ENCODE measurements around the gene TBX10. TPM values are rescaled to one million over a fixed set of nuclear protein-coding genes. Genes with fewer than 3 reads are reported as not detected.
"Not testable (repeated sequence)": the region's sequence is repeated elsewhere in the genome, so short reads cannot be mapped to it uniquely, and the experiment has no call there.

TBX10 gene
- total RNA-seq: not detected

GRCh38 chr11:67639438-67639859 lies at the start of gene TBX10:
TBX10 (minus strand) TSS chr11:67639763; CDS start chr11:67639472, 291 bp downstream.
- ChIA-PET POLR2A (no interaction called here), CTCF (interaction anchor here (3.6 kb wide), 1 partner anchor 19 kb away, joined by 11 read pairs; no protein-coding TSS in a partner anchor)

- POLR2A ChIA-PET: no interaction called here
- CTCF ChIA-PET: no interaction called here
Observed at GRCh38 chr11:67689178-67689577, 49.6 kb upstream of the TBX10 start.

- ChIA-PET CTCF (interaction anchor here (0.7 kb wide), 1 partner anchor 268 kb away, joined by 3 read pairs; no protein-coding TSS in a partner anchor), POLR2A (no interaction called here)
Observed at GRCh38 chr11:67687986-67688385, 48.4 kb upstream of the TBX10 start.

- POLR2A ChIA-PET, CTCF ChIA-PET: not testable (repeated sequence)
Observed at GRCh38 chr11:67685641-67686332, 46.2 kb upstream of the TBX10 start.

- POLR2A ChIA-PET, CTCF ChIA-PET: not testable (repeated sequence)
Observed at GRCh38 chr11:67682126-67683034, 42.8 kb upstream of the TBX10 start.

- CTCF ChIA-PET: no interaction called here
- POLR2A ChIA-PET: interaction anchor here (0.6 kb wide), 1 partner anchor 45 kb away, joined by 3 read pairs; no protein-coding TSS in a partner anchor
Observed at GRCh38 chr11:67680696-67681470, 41.3 kb upstream of the TBX10 start.

- ChIA-PET CTCF (no interaction called here), POLR2A (no interaction called here)
Observed at GRCh38 chr11:67675058-67675747, 35.6 kb upstream of the TBX10 start.

GRCh38 chr11:67674442-67674871 lies 34.9 kb upstream of the TBX10 start, which contains the start of gene ALDH3B2:
ALDH3B2 (minus strand) TSS chr11:67674623; CDS start chr11:67666935, 7,688 bp downstream.
- ChIA-PET POLR2A (no interaction called here), CTCF (no interaction called here)

- CTCF ChIA-PET: interaction anchor here (0.6 kb wide), 1 partner anchor 93 kb away, joined by 3 read pairs; no protein-coding TSS in a partner anchor
- POLR2A ChIA-PET: no interaction called here
Observed at GRCh38 chr11:67673902-67674301, 34.3 kb upstream of the TBX10 start.

GRCh38 chr11:67673358-67673757 lies 33.8 kb upstream of the TBX10 start:
- ChIA-PET POLR2A (no interaction called here), CTCF (interaction anchor here (1.3 kb wide), 1 partner anchor 25 kb away, joined by 4 read pairs; no protein-coding TSS in a partner anchor)

- CTCF ChIA-PET: no interaction called here
Observed at GRCh38 chr11:67671211-67671520, 31.6 kb upstream of the TBX10 start.

GRCh38 chr11:67670316-67671210 lies 31.0 kb upstream of the TBX10 start:
- ChIA-PET CTCF (no interaction called here), POLR2A (no interaction called here)

More at GRCh38 chr11:67671211-67671520, 31.6 kb upstream of the TBX10 start:
- POLR2A ChIA-PET: no interaction called here

- ChIA-PET CTCF (no interaction called here), POLR2A (no interaction called here)
Observed at GRCh38 chr11:67668192-67668551, 28.6 kb upstream of the TBX10 start.

- ChIA-PET CTCF (no interaction called here), POLR2A (no interaction called here)
Observed at GRCh38 chr11:67667490-67668191, 28.1 kb upstream of the TBX10 start.

GRCh38 chr11:67666676-67667489 lies 27.3 kb upstream of the TBX10 start:
- POLR2A ChIA-PET: no interaction called here
- CTCF ChIA-PET: interaction anchor here (0.8 kb wide), 1 partner anchor 38 kb away, joined by 3 read pairs; the partner anchor contains the start of gene NUDT8

GRCh38 chr11:67666303-67666645 lies 26.7 kb upstream of the TBX10 start:
- ChIA-PET POLR2A (no interaction called here), CTCF (interaction anchor here (0.8 kb wide), 1 partner anchor 37 kb away, joined by 3 read pairs; the partner anchor contains the start of gene NUDT8)
